ENCODE data around the gene TRPC4.

DNA sequence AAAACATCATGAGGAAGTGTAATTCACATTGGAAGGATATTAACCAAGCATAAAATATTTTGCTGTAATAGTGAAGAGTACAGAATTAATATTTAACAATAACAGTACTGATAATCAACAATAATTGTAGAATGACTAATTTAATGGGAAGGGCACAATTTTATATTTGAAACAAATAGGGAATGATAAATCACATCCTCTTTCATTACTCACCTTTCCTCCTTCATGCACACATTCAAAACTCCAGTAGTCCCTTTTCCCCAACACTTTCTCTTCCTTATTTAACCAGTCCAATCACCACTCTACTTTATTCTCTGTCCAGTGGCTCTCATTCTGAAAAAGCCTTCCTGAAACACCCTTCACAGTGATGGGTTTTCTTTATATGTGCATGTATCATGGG is 160.3 kb downstream of the TRPC4 start:
- TF ChIP-seq, protein P1, sequence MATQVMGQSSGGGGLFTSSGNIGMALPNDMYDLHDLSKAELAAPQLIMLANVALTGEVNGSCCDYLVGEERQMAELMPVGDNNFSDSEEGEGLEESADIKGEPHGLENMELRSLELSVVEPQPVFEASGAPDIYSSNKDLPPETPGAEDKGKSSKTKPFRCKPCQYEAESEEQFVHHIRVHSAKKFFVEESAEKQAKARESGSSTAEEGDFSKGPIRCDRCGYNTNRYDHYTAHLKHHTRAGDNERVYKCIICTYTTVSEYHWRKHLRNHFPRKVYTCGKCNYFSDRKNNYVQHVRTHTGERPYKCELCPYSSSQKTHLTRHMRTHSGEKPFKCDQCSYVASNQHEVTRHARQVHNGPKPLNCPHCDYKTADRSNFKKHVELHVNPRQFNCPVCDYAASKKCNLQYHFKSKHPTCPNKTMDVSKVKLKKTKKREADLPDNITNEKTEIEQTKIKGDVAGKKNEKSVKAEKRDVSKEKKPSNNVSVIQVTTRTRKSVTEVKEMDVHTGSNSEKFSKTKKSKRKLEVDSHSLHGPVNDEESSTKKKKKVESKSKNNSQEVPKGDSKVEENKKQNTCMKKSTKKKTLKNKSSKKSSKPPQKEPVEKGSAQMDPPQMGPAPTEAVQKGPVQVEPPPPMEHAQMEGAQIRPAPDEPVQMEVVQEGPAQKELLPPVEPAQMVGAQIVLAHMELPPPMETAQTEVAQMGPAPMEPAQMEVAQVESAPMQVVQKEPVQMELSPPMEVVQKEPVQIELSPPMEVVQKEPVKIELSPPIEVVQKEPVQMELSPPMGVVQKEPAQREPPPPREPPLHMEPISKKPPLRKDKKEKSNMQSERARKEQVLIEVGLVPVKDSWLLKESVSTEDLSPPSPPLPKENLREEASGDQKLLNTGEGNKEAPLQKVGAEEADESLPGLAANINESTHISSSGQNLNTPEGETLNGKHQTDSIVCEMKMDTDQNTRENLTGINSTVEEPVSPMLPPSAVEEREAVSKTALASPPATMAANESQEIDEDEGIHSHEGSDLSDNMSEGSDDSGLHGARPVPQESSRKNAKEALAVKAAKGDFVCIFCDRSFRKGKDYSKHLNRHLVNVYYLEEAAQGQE (IDR thresholded peaks at IDR 0.05; ENCODE audit: insufficient read depth in 1 of 2, low read depth in 2 of 2, low read length in 1 of 2): no peak
- TF ChIP-seq, protein P2, sequence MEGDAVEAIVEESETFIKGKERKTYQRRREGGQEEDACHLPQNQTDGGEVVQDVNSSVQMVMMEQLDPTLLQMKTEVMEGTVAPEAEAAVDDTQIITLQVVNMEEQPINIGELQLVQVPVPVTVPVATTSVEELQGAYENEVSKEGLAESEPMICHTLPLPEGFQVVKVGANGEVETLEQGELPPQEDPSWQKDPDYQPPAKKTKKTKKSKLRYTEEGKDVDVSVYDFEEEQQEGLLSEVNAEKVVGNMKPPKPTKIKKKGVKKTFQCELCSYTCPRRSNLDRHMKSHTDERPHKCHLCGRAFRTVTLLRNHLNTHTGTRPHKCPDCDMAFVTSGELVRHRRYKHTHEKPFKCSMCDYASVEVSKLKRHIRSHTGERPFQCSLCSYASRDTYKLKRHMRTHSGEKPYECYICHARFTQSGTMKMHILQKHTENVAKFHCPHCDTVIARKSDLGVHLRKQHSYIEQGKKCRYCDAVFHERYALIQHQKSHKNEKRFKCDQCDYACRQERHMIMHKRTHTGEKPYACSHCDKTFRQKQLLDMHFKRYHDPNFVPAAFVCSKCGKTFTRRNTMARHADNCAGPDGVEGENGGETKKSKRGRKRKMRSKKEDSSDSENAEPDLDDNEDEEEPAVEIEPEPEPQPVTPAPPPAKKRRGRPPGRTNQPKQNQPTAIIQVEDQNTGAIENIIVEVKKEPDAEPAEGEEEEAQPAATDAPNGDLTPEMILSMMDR (IDR thresholded peaks at IDR 0.05): no peak
- no peak for TF ChIP-seq SIN3A (IDR thresholded peaks at IDR 0.05; ENCODE audit: borderline replicate concordance, insufficient read depth, low read depth, low read length)
